HepG2 (cell line): ENCODE measurements around the gene CXCL17.

Experiments
- BHLHE40 ChIP-seq: IDR thresholded peaks from 2 replicates; pipeline ENCODE4 v1.6.1; 2011; ENCODE audit warnings: low read length, improper control_type of control experiment
- CTCF ChIP-seq: sonication (generic); formaldehyde crosslinking; IDR thresholded peaks from 2 replicates; pipeline ENCODE4 v1.5.0; 2020; ENCODE audit warnings: mild to moderate bottlenecking, missing genetic modification reagents, moderate library complexity
- GABPB1 ChIP-seq: IDR thresholded peaks from 2 replicates; pipeline ENCODE4 v1.6.1; 2016; ENCODE audit warnings: mild to moderate bottlenecking, missing genetic modification reagents, moderate library complexity, missing compliant biosample characterization
- NFRKB ChIP-seq: fragments of 450-650 bp; IDR thresholded peaks from 2 replicates; pipeline ENCODE4 v1.6.1; 2017
- NKX3-1 ChIP-seq: sonication (generic); formaldehyde crosslinking; IDR thresholded peaks from 2 replicates; pipeline ENCODE4 v1.5.0; 2020; ENCODE audit warnings: missing genetic modification reagents
- SIN3A ChIP-seq: IDR thresholded peaks from 2 replicates; pipeline ENCODE4 v1.6.1; 2011; ENCODE audit warnings: low read depth, mild to moderate bottlenecking, control low read depth, low read length, borderline replicate concordance
- ZSCAN20 ChIP-seq: sonication (generic); formaldehyde crosslinking; IDR thresholded peaks from 2 replicates; pipeline ENCODE4 v1.4.0; 2020; ENCODE audit warnings: missing genetic modification reagents, mild to moderate bottlenecking, borderline replicate concordance

DNA sequence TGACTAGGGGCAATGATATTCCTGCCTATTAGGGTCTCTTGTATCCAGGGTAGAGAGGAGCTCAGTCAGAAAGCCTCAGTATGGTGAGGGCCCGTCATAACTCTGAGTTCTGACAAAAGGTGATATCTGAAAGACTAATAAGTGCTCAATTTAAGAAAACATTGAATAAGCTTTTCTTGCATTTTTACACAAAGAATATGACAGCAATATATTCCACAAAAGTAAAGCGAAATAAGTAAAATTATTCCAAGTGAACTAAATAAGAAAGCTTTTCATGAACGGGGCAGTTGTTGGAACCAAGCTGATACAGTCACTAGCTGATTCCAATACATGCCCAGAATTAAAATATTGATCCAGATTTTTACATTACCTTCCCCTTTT, 45.0 kb upstream of the CXCL17 start:
- TF ChIP-seq CTCF (CRISPR knock-in tag): no peak
- no peak for TF ChIP-seq GABPB1 (CRISPR knock-in tag)
- no peak for TF ChIP-seq ZSCAN20 (CRISPR knock-in tag)
- no peak for TF ChIP-seq NKX3-1
- TF ChIP-seq BHLHE40: no peak
- no peak for TF ChIP-seq NFRKB
- TF ChIP-seq SIN3A: no peak
